Transverse colon (tissue), 3 donors: Measurements from ENCODE around the gene LYZL6.

Source experiments
- CTCF ChIP-seq, 5 experiments: fragments of 200-600 bp in 3 of 5; fragments of 450-650 bp in 2 of 5; sonication (generic) in 3 of 5; IDR thresholded peaks; 1 replicate in 2 of 5; 2 replicates in 3 of 5; pipeline ENCODE4 v1.5.1; 2016 to 2017; ENCODE audit warnings: antibody characterized with exemption in 5 of 5, inconsistent platforms in 3 of 5, mild to moderate bottlenecking in 2 of 5, moderate library complexity in 1 of 5
- POLR2A ChIP-seq: fragments of 450-650 bp; IDR thresholded peaks from one replicate; pipeline ENCODE4 v1.6.1; 2016; ENCODE audit warnings: antibody characterized with exemption, mild to moderate bottlenecking, moderate library complexity

- TF ChIP-seq CTCF (IDR thresholded peaks at IDR 0.05) (no peak), POLR2A (no peak)
These were observed 37.7 kb upstream of the LYZL6 start, which contains the start of gene CCL16 for GRCh38 chr17:35981246-35981645.
